NT2/D1 (cell line): Measurements from ENCODE around the gene TUBA1A.

ENCODE experiments used
- SUZ12 ChIP-seq: IDR thresholded peaks from 2 replicates; pipeline ENCODE4 v1.6.1; 2011; ENCODE audit not compliant: insufficient read length, insufficient read depth; ENCODE audit errors: extremely low read depth
- YY1 ChIP-seq: IDR thresholded peaks from 2 replicates; pipeline ENCODE4 v1.6.1; 2011; ENCODE audit not compliant: insufficient read length, insufficient read depth
- ZNF274 ChIP-seq: IDR thresholded peaks from 2 replicates; pipeline ENCODE4 v1.6.1; 2011; ENCODE audit warnings: mild to moderate bottlenecking, low read depth, low read length

DNA sequence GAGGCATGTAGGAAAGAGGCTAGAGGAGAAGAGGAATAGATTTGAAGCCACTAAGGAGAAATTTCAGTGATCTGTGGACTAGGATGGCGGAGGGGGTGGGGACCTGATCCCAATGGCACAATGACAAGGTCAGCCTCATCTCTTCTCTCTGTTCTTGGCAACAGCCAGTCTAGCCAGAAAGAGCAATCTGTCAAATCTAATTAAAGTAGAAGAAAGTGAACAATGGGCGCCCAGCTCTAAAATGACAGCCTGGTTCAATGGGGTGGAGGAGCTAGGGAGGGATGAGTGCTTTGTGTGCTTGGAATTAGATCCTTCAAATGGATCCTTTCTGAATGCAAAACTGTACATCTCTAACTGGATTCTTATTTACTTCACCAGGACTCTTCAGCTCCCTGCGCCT is 38.8 kb upstream of the TUBA1A start:
- no peak for TF ChIP-seq ZNF274
- TF ChIP-seq YY1, result no peak
- no peak for TF ChIP-seq SUZ12
